Erythroblast (primary cell): ENCODE results near the gene THADA.

Experiments used
- GATA1 ChIP-seq: IDR thresholded peaks from 2 replicates; pipeline ENCODE4 v1.6.1; 2011; ENCODE audit warnings: low read depth, mild to moderate bottlenecking, control low read depth, low read length, moderate library complexity
- POLR2A ChIP-seq: IDR thresholded peaks from 2 replicates; pipeline ENCODE4 v1.6.1; 2011; ENCODE audit warnings: mild to moderate bottlenecking, low read length

- TF ChIP-seq POLR2A (no peak), GATA1 (no peak)
Measured at GRCh38 chr2:43568228-43568627, 27.6 kb downstream of the THADA start.
